GM10248 (cell line): Measurements from ENCODE around the gene GPR18.

Experiments used
- CTCF ChIA-PET: fragments of 300-600 bp; sonication (Branson Sonifier 250); formaldehyde crosslinking; extraction: SDS; loops from one replicate; lab custom pipeline; 2021; ENCODE audit warnings: antibody characterized with exemption; lab: Yijun Ruan, JAX
- POLR2A ChIA-PET: fragments of 350-650 bp; sonication (Branson Sonifier 250); formaldehyde crosslinking; extraction: SDS; loops from one replicate; lab custom pipeline; 2020; ENCODE audit warnings: antibody characterized with exemption; lab: Yijun Ruan, JAX
- DNase-seq: peaks from one replicate; pipeline ENCODE4 v3.0.0; 2012; ENCODE audit errors: extremely low spot score
- CTCF ChIP-seq: IDR thresholded peaks from 2 replicates; pipeline ENCODE4 v1.5.1; 2012; ENCODE audit warnings: mild to moderate bottlenecking, low read depth; ENCODE audit errors: extremely low read depth, missing control alignments, control extremely low read depth

Gene GPR18

GRCh38 chr13:99294958-99295357 is 36.8 kb upstream of the GPR18 start:
- no peak for DNase-seq
- no peak for TF ChIP-seq CTCF
- CTCF ChIA-PET: no interaction called here
- POLR2A ChIA-PET: no interaction called here

- no peak for TF ChIP-seq CTCF
- ChIA-PET CTCF (interaction anchor here (1.0 to 2.8 kb wide), 2 partner anchors 25 to 28 kb away, joined by 3 to 18 read pairs; no protein-coding TSS in a partner anchor), POLR2A (interaction anchor here (0.8 kb wide), 1 partner anchor 9 kb away, joined by 3 read pairs; no protein-coding TSS in a partner anchor)
- DNase-seq: no peak
Observed at GRCh38 chr13:99294198-99294597, 36.0 kb upstream of the GPR18 start.

- ChIA-PET CTCF (interaction anchor here (1.0 to 2.8 kb wide), 5 partner anchors 9 to 24 kb away, joined by 3 to 18 read pairs (median 4); no protein-coding TSS in a partner anchor), POLR2A (interaction anchor here (1.1 to 1.9 kb wide), 3 partner anchors 10 to 1732 kb away, joined by 4 to 13 read pairs (median 4); no protein-coding TSS in a partner anchor)
- TF ChIP-seq CTCF: no peak
- DNase-seq: no peak
Observed at GRCh38 chr13:99293178-99293577, 35.0 kb upstream of the GPR18 start.

- CTCF ChIA-PET: interaction anchor here (2.1 kb wide), 1 partner anchor 146 kb away, joined by 7 read pairs; no protein-coding TSS in a partner anchor
- no peak for TF ChIP-seq CTCF
- no peak for DNase-seq
- POLR2A ChIA-PET: no interaction called here
Observed at GRCh38 chr13:99290894-99291293, 32.7 kb upstream of the GPR18 start.

GRCh38 chr13:99289674-99290337 is 31.6 kb upstream of the GPR18 start:
- ChIA-PET POLR2A (no interaction called here), CTCF (interaction anchor here (1.5 to 6.0 kb wide), 3 partner anchors 11 to 19 kb away, joined by 3 to 41 read pairs (median 8); no protein-coding TSS in a partner anchor)
- no peak for TF ChIP-seq CTCF
- DNase-seq: no peak

GRCh38 chr13:99289271-99289670 is 31.1 kb upstream of the GPR18 start:
- TF ChIP-seq CTCF: no peak
- CTCF ChIA-PET: interaction anchor here (1.0 to 6.0 kb wide), 8 partner anchors 11 to 147 kb away, joined by 3 to 41 read pairs (median 6); no protein-coding TSS in a partner anchor
- POLR2A ChIA-PET: no interaction called here
- no peak for DNase-seq
